ENCODE data around the gene EGFL8. TPM values are rescaled to one million over a fixed set of nuclear protein-coding genes. Genes with fewer than 3 reads are reported as not detected.

The EGFL8 gene
- total and polyA plus RNA-seq, 2 donors (not counting 3 experiments of a cell fraction or from before 2014, with no cell fraction given), result 9.0 to 12.6 TPM

GRCh38 chr6:32137454-32137853 lies 26.9 kb upstream of the EGFL8 start:
- peaks cover 10% of the 10 kb centered on the region in 2 experiments for H3K27me3 ChIP-seq (ENCODE audit: control insufficient read depth in 2 of 2, insufficient read depth in 2 of 2, low read length in 2 of 2)
- no peaks in the 10 kb centered on the region for H3K9me3 ChIP-seq (replicated peaks; ENCODE audit: control insufficient read depth, insufficient read depth, low read length)
- H2AFZ ChIP-seq (ENCODE audit: low read depth, low read length), result no peak overlapping the region
- H3K36me3 ChIP-seq (ENCODE audit: control insufficient read depth in 2 of 2, extremely low read depth in 1 of 2, insufficient read depth in 2 of 2, low read length in 2 of 2), result no peaks in the 10 kb centered on the region
- no peak overlapping the region for H3K4me2 ChIP-seq (ENCODE audit: insufficient read depth, low read length)
- H3K9me1 ChIP-seq (replicated peaks; ENCODE audit: control insufficient read depth, extremely low read depth, insufficient read depth, low read length), result no peaks in the 10 kb centered on the region
- dilution Hi-C loops (cut with MboI; ENCODE audit: extremely low pct_ligation_motif_present, low sequenced_read_pairs), result no loop called here
- no peak overlapping the region for H3K4me3 ChIP-seq (replicated peaks in 1 of 3; ENCODE audit: insufficient read depth in 1 of 3, low read depth in 1 of 3, low read length in 3 of 3)
- H3K79me2 ChIP-seq (ENCODE audit: control insufficient read depth, insufficient read depth, low read length), result no peaks in the 10 kb centered on the region
- no peak overlapping the region for H3K9ac ChIP-seq (replicated peaks; ENCODE audit: extremely low read depth, insufficient read depth, low read length)
- CTCF ChIA-PET, result no interaction called here
- no peak for DNase-seq (ENCODE audit: low read depth, low spot score)
- H3K27ac ChIP-seq (ENCODE audit: insufficient read depth, low read depth, low read length), result no peak overlapping the region
- intact Hi-C loops (cut with micrococcal nuclease), result no loop called here
- FAIRE-seq, result no peak
- H3K4me1 ChIP-seq (ENCODE audit: control insufficient read depth, extremely low read depth, insufficient read depth, low read length), result no peaks in the 10 kb centered on the region
- no peak for TF ChIP-seq CTCF (IDR thresholded peaks at IDR 0.05; ENCODE audit: extremely low read depth in 1 of 2, insufficient read depth in 1 of 2, low read depth in 1 of 2, low read length in 2 of 2)
- no peak for TF ChIP-seq MYC (IDR thresholded peaks at IDR 0.05; ENCODE audit: low read depth, low read length)
- no peak for TF ChIP-seq MAX (IDR thresholded peaks at IDR 0.05; ENCODE audit: insufficient read depth, insufficient read length)
- POLR2A ChIA-PET, result no interaction called here
- BruUV-seq (replicated peaks), result no TSS peak
- no peaks in the 10 kb centered on the region for H4K20me1 ChIP-seq (replicated peaks; ENCODE audit: control insufficient read depth, extremely low read depth, insufficient read depth, low read length)

- Histone ChIP-seq H3K27me3 (ENCODE audit: control insufficient read depth in 2 of 2, insufficient read depth in 2 of 2, low read length in 2 of 2) (peaks cover 8 to 10% of the 10 kb centered on the region in 2 experiments), H3K9me1 (replicated peaks; ENCODE audit: control insufficient read depth, extremely low read depth, insufficient read depth, low read length) (no peaks in the 10 kb centered on the region), H3K79me2 (ENCODE audit: control insufficient read depth, insufficient read depth, low read length) (no peaks in the 10 kb centered on the region), H2AFZ (ENCODE audit: low read depth, low read length) (no peak overlapping the region), H3K36me3 (ENCODE audit: control insufficient read depth in 2 of 2, extremely low read depth in 1 of 2, insufficient read depth in 2 of 2, low read length in 2 of 2) (no peaks in the 10 kb centered on the region), H3K4me2 (ENCODE audit: insufficient read depth, low read length) (no peak overlapping the region), H3K27ac (ENCODE audit: insufficient read depth, low read depth, low read length) (no peak overlapping the region), H3K4me1 (ENCODE audit: control insufficient read depth, extremely low read depth, insufficient read depth, low read length) (no peaks in the 10 kb centered on the region), H3K4me3 (replicated peaks in 1 of 3; ENCODE audit: insufficient read depth in 1 of 3, low read depth in 1 of 3, low read length in 3 of 3) (no peak overlapping the region), H3K9me3 (replicated peaks; ENCODE audit: control insufficient read depth, insufficient read depth, low read length) (no peaks in the 10 kb centered on the region), H3K9ac (replicated peaks; ENCODE audit: extremely low read depth, insufficient read depth, low read length) (no peak overlapping the region), H4K20me1 (replicated peaks; ENCODE audit: control insufficient read depth, extremely low read depth, insufficient read depth, low read length) (no peaks in the 10 kb centered on the region)
- intact Hi-C loops (cut with micrococcal nuclease) (no loop called here), dilution Hi-C loops (cut with MboI; ENCODE audit: extremely low pct_ligation_motif_present, low sequenced_read_pairs) (no loop called here)
- TF ChIP-seq JUN (IDR thresholded peaks at IDR 0.05; ENCODE audit: borderline replicate concordance, insufficient read depth, insufficient read length, low read depth) (no peak), CTCF (IDR thresholded peaks at IDR 0.05; ENCODE audit: extremely low read depth in 1 of 2, insufficient read depth in 1 of 2, low read depth in 1 of 2, low read length in 2 of 2) (no peak), GATA2 (IDR thresholded peaks at IDR 0.05; ENCODE audit: insufficient read depth, insufficient read length, low read depth, low read length) (no peak), FOS (IDR thresholded peaks at IDR 0.05; ENCODE audit: borderline replicate concordance, insufficient read depth, low read length) (no peak), POLR2A (IDR thresholded peaks at IDR 0.05; ENCODE audit: low read depth, low read length) (no peak), EZH2 (IDR thresholded peaks at IDR 0.05; ENCODE audit: borderline replicate concordance, low read depth, low read length, severe bottlenecking) (no peak), MAX (IDR thresholded peaks at IDR 0.05; ENCODE audit: insufficient read depth, insufficient read length) (no peak), POLR2AphosphoS5 (IDR thresholded peaks at IDR 0.05; ENCODE audit: insufficient read depth, low read depth, low read length) (no peak), MYC (IDR thresholded peaks at IDR 0.05; ENCODE audit: low read depth, low read length) (no peak)
- FAIRE-seq, result no peak
- CTCF ChIA-PET, result interaction anchor here (0.7 kb wide), 1 partner anchor 1220 kb away, joined by 3 read pairs; no protein-coding TSS in a partner anchor
- BruUV-seq (replicated peaks), result no TSS peak
- no peak for DNase-seq (ENCODE audit: low read depth, low spot score)
- POLR2A ChIA-PET, result no interaction called here
Measured at GRCh38 chr6:32139590-32139989, 24.8 kb upstream of the EGFL8 start.

Measured in endothelial cell of umbilical vein (primary cell).